Measurements from ENCODE around the gene SUDS3. TPM values are rescaled to one million over a fixed set of nuclear protein-coding genes. Genes with fewer than 3 reads are reported as not detected.

Gene SUDS3, protein sequence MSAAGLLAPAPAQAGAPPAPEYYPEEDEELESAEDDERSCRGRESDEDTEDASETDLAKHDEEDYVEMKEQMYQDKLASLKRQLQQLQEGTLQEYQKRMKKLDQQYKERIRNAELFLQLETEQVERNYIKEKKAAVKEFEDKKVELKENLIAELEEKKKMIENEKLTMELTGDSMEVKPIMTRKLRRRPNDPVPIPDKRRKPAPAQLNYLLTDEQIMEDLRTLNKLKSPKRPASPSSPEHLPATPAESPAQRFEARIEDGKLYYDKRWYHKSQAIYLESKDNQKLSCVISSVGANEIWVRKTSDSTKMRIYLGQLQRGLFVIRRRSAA
- 11.6 to 16.6 TPM (median 16.1 TPM) in 5 replicates for total RNA-seq (2022; extraction: Qiagen RNA extraction; ENCODE audit: low read depth)

DNA sequence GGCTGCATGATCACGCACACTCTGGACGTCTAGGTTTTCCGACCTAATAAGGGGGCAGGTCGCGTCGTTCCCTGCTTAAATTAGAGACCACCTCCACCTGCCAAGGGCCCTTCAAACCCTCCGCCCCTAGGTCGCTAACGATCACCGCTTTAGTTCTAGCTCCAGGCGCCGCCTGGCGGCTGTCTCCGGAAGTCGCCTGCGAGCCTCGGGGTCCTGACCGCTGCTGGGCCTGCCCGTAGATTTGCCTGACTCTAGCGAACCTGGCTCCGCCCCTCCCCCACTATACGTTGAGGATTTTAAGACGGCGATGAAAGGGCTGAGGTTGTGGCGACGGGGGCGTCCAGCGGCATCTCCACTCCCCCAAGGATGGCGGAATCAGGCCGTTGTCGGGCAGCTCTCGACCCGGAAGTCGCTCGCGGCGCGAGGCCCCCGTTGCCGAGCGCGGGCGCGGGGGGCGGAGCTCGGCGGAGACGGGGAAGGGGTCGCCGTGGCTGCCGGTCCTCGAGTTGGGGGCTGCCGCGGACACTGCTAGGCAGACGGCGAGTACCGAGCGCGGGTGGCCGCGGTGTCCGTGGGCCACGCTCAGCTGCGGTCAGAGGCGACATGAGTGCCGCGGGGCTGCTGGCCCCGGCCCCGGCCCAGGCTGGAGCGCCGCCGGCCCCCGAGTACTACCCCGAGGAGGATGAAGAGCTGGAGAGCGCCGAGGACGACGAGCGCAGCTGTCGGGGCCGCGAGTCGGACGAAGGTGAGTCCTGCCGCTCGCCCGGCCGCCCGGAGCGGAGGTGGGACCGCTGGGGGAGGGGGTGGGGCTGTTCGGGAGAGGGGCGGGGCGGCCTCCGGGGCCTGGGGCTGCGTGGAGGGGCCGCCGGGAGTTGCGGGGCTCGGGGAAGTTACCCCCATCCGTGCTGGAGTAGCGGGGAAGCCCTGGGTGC lies at the start of gene SUDS3:
TSS of gene SUDS3 (plus strand) at position 467 of the 932 bp plus-strand sequence. CDS start at position 604, 137 bp downstream.

DNA sequence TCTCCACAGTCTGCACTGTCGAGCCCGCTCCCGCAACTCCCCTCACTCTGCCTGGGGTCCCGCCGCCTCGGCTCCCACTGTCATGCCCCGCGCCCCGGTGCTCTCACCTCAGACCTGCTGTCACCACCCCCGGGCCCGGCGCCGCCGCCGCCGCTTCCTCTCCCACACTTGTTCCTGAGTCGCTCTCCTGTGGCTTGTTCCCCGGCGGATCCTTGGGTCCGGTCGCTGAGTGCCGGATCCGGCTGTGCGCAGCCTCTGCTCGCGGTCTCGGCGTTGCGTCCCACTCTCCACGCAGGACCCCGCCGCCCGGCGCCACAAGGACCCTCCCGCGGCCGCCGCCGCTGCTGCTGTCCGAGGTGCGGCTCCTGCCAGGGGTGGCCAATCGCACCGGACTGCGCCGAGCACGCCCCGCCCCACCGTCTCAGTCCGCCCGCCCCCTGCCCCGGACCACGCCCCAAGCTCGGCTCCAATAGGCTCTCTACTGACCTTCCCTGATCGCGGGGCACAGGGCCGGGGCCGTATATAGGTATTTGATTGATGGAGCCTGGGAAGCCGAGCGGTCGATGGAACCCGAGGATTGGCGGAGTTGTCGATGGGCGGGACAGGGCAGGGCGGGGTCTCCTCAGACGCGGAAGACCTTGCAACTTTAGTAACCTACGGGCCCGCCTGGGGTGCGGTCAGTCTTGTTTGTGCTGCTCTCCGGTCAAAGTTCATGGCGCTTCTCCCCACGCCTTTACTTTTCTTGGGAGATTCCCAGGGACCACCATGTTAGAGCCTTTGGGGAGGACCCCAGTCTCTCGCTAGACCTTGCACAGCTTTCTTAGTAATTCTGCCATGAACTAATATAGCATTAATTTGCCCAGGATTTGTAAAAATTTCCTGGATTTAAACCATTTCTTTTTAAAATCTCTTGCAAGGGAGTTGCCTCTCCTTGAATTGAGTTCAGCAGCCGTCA lies 3.5 kb upstream of the SUDS3 start, which contains the start of gene TAOK3:
TSS of gene TAOK3 (minus strand) at position 367 of the 955 bp plus-strand sequence. CDS start 117,340 bp downstream, outside the sequence.

Other genes starting within 250 kb of the SUDS3 start
- gene PEBP1, start 240.4 kb upstream of the SUDS3 start, total RNA-seq (2022; extraction: Qiagen RNA extraction; ENCODE audit: low read depth): 234 to 295 TPM (median 272 TPM) in 5 replicates
- 7.5 to 13.4 TPM (median 9.8 TPM) in 5 replicates for gene TAOK3, start 3.6 kb upstream of the SUDS3 start, total RNA-seq (2022; extraction: Qiagen RNA extraction; ENCODE audit: low read depth)